Measurements from ENCODE around the gene NCAM2. TPM values are rescaled to one million over a fixed set of nuclear protein-coding genes. Genes with fewer than 3 reads are reported as not detected.

The NCAM2 gene
- total and polyA plus RNA-seq, 2 of the 4 experiments (the other 2 are of a cell fraction), result 2.7 to 5.0 TPM

DNA sequence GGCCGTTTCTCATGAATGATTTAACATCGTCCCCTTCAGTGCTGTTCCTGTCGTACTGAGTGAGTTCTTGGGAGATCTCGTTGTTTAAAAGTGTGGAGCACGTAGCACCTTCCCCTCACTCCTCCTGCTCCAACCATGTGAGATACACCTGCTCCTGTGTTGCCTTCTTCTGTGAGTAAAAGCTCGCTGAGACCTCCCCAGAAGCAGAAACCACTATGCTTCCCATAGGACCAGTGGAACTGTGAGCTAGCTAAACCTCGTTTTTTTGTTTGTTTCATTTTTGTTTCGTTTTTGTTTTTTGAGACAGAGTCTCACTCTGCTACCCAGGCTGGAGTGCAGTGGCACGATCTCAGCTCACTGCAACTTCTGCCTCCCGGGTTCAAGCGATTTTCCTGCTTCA, 198.6 kb downstream of the NCAM2 start:
- Histone ChIP-seq H3K4me1 (ENCODE audit: control insufficient read depth, insufficient read depth, low read length) (peaks cover 9% of the 10 kb centered on the region), H4K91ac (ENCODE audit: insufficient read depth, low read depth, low read length) (0 out of 2 replicates have a peak overlapping the region, but pooled peaks have one; percentile 38), H2BK5ac (ENCODE audit: low read depth, low read length, poor library complexity, severe bottlenecking) (no peak overlapping the region), H3K9me1 (ENCODE audit: insufficient read depth, low read length) (no peaks in the 10 kb centered on the region), H3K4me3 (ENCODE audit: insufficient read depth, low read depth, low read length) (no peak overlapping the region), H3K4me2 (ENCODE audit: low read depth, low read length) (no peak overlapping the region), H3K18ac (ENCODE audit: low read depth, low read length) (peak overlapping the region; percentile 45), H3K27me3 (ENCODE audit: control insufficient read depth, insufficient read depth, low read length) (no peaks in the 10 kb centered on the region), H3K9me3 (ENCODE audit: control insufficient read depth, insufficient read depth, low read length) (no peaks in the 10 kb centered on the region), H2AK5ac (ENCODE audit: low read depth, low read length) (peak overlapping the region; percentile 15), H3K36me3 (ENCODE audit: control insufficient read depth, insufficient read depth, low read length) (no peaks in the 10 kb centered on the region), H3K14ac (replicated peaks; ENCODE audit: low read depth, low read length) (no peak overlapping the region), H4K8ac (ENCODE audit: low read depth in 2 of 2, low read length in 2 of 2) (0 out of 4 replicates have a peak overlapping the region, but pooled peaks of 1 of the 2 experiments have one; percentile 26), H2BK120ac (ENCODE audit: low read depth, low read length) (peak overlapping the region; percentile 47; the same call in 1 of the 2 replicates), H3K27ac (ENCODE audit: insufficient read depth, low read length) (no peak overlapping the region), H3K4ac (ENCODE audit: low read depth, low read length) (peak overlapping the region; percentile 41; the same call in 1 of the 2 replicates), H3K56ac (ENCODE audit: extremely low read depth, insufficient read depth, low read length) (no peak overlapping the region), H2AK9ac (replicated peaks; ENCODE audit: low read depth, low read length, poor library complexity) (no peak overlapping the region), H3K79me1 (ENCODE audit: low read depth in 1 of 2, low read length in 2 of 2) (no peaks in the 10 kb centered on the region), H2BK15ac (ENCODE audit: low read depth, low read length) (peak overlapping the region; percentile 85; the same call in 1 of the 3 replicates), H4K5ac (ENCODE audit: low read depth, low read length) (peak overlapping the region; percentile 45; the same call in 1 of the 2 replicates), H2AFZ (replicated peaks; ENCODE audit: low read length, poor library complexity) (no peak overlapping the region), H2BK20ac (ENCODE audit: low read depth, low read length) (peak overlapping the region; percentile 69), H3K23ac (ENCODE audit: low read depth, low read length) (no peak overlapping the region), H3K9ac (ENCODE audit: low read depth, low read length) (no peak overlapping the region), H4K20me1 (ENCODE audit: insufficient read depth, low read length) (no peaks in the 10 kb centered on the region)
- no TSS peak for BruUV-seq (replicated peaks)
- no peak for DNase-seq
- in situ Hi-C loops (cut with MboI; ENCODE audit: low sequenced_read_pairs) (no loop called here), dilution Hi-C loops (cut with HindIII; ENCODE audit: low sequenced_read_pairs, unreplicated experiment) (no loop called here), intact Hi-C loops (cut with micrococcal nuclease) (no loop called here)
- WGBS, 2 experiments (ENCODE audit: extremely low coverage in 2 of 2, insufficient read length in 1 of 2), result no CpG with 5 or more reads among the region's 11 CpGs
- no peak for ATAC-seq (ENCODE audit: low read depth)
- ChIA-PET POLR2A (ENCODE audit: unreplicated experiment) (no interaction called here), CTCF (no interaction called here)
- TF ChIP-seq RFX5 (IDR thresholded peaks at IDR 0.05; ENCODE audit: low read depth, low read length) (no peak), POLR2A (IDR thresholded peaks at IDR 0.05; ENCODE audit: low read depth, low read length) (no peak), BHLHE40 (IDR thresholded peaks at IDR 0.05; ENCODE audit: low read depth, low read length) (no peak), MXI1 (IDR thresholded peaks at IDR 0.05; ENCODE audit: borderline replicate concordance, low read depth, low read length) (no peak), FOS (IDR thresholded peaks at IDR 0.05; ENCODE audit: low read depth, low read length) (no peak), CHD1 (IDR thresholded peaks at IDR 0.05; ENCODE audit: low read depth, low read length) (no peak), RCOR1 (IDR thresholded peaks at IDR 0.05; ENCODE audit: insufficient replicate concordance, low read length) (no peak), MAZ (IDR thresholded peaks at IDR 0.05; ENCODE audit: borderline replicate concordance, low read depth, low read length) (no peak), CEBPB (IDR thresholded peaks at IDR 0.05; ENCODE audit: low read depth, low read length) (no peak), USF2 (IDR thresholded peaks at IDR 0.05; ENCODE audit: low read depth, low read length) (no peak), RAD21 (IDR thresholded peaks at IDR 0.05; ENCODE audit: low read length) (no peak), NFE2L2 (IDR thresholded peaks at IDR 0.05; ENCODE audit: low read depth, low read length) (no peak), CTCF (conservative IDR thresholded peaks at IDR 0.05; ENCODE audit: low read depth, low read length) (no peak), SMC3 (IDR thresholded peaks at IDR 0.05; ENCODE audit: low read depth, low read length) (no peak), ELK1 (IDR thresholded peaks at IDR 0.05; ENCODE audit: borderline replicate concordance, low read depth, low read length) (no peak), MAFK (IDR thresholded peaks at IDR 0.05; ENCODE audit: low read depth, low read length) (no peak)
